AG09309 (cell line): Measurements from ENCODE around the gene ARHGAP1.

ENCODE experiments used
- DNase-seq: peaks from one replicate; pipeline ENCODE4 v3.0.0-alpha.2; 2010; ENCODE audit warnings: low read depth
- H3K4me3 ChIP-seq: 2 replicates; pipeline ENCODE4 v1.5.1; 2011; ENCODE audit warnings: mild to moderate bottlenecking, low read depth, low read length, moderate library complexity; ENCODE audit not compliant: control insufficient read depth
- CTCF ChIP-seq: IDR thresholded peaks from 2 replicates; pipeline ENCODE4 v1.5.1; 2011; ENCODE audit warnings: mild to moderate bottlenecking, low read depth, low read length, inconsistent platforms; ENCODE audit not compliant: insufficient read depth, control insufficient read depth; ENCODE audit errors: missing control alignments

ARHGAP1 gene

GRCh38 chr11:46637546-46637945 is 62.9 kb downstream of the ARHGAP1 start:
- H3K4me3 ChIP-seq: no peak overlapping the region
- TF ChIP-seq CTCF: no peak

GRCh38 chr11:46635557-46636139 is 64.8 kb downstream of the ARHGAP1 start:
- H3K4me3 ChIP-seq: no peak overlapping the region
- no peak for DNase-seq
- no peak for TF ChIP-seq CTCF

More at GRCh38 chr11:46637546-46637945, 62.9 kb downstream of the ARHGAP1 start:
- DNase-seq: no peak

- no peak for TF ChIP-seq CTCF
- H3K4me3 ChIP-seq: no peak overlapping the region
- no peak for DNase-seq
Observed at GRCh38 chr11:46633291-46634217, 66.9 kb downstream of the ARHGAP1 start.

- DNase-seq: no peak
- TF ChIP-seq CTCF: no peak
- H3K4me3 ChIP-seq: no peak overlapping the region
Observed at GRCh38 chr11:46632502-46632901, 67.9 kb downstream of the ARHGAP1 start.

- DNase-seq: no peak
- TF ChIP-seq CTCF: no peak
- H3K4me3 ChIP-seq: no peak overlapping the region
Observed at GRCh38 chr11:46631676-46632075, 68.7 kb downstream of the ARHGAP1 start.

GRCh38 chr11:46630237-46630636 is 70.2 kb downstream of the ARHGAP1 start:
- H3K4me3 ChIP-seq: no peak overlapping the region
- no peak for TF ChIP-seq CTCF
- DNase-seq: no peak

GRCh38 chr11:46628961-46629360 is 71.5 kb downstream of the ARHGAP1 start:
- no peak for DNase-seq
- TF ChIP-seq CTCF: no peak
- H3K4me3 ChIP-seq: no peak overlapping the region
